K562 (cell line): Measurements from ENCODE around the gene ABCB10. TPM values are rescaled to one million over a fixed set of nuclear protein-coding genes. Genes with fewer than 3 reads are reported as not detected.
"Not testable (repeated sequence)": the region's sequence is repeated elsewhere in the genome, so short reads cannot be mapped to it uniquely, and the experiment has no call there.

Experiments used
- ATAC-seq: fragments of 200-7000 bp; cut with Tn5 transposase; 3 replicates; pipeline ENCODE4 v1.9.1; 2020; ENCODE audit warnings: moderate library complexity
- BruUV-seq: library from RNA; stranded (reverse); fragments of 400-500 nt; replicated peaks from 2 replicates; lab custom pipeline; 2021; lab: Mats Ljungman, UMichigan
- CTCF ChIA-PET: fragments of 300-600 bp; formaldehyde crosslinking; extraction: SDS; loops from one replicate; lab custom pipeline; 2021; ENCODE audit warnings: low intra/inter-chr PET ratio; lab: Yijun Ruan, JAX
- POLR2A ChIA-PET: fragments of 300-600, 350-650 bp; sonication (Branson Sonifier 250); formaldehyde crosslinking; extraction: SDS; loops from one replicate; lab custom pipeline; 2021; ENCODE audit warnings: antibody characterized with exemption, inconsistent platforms; lab: Yijun Ruan, JAX
- DNase-seq, 4 experiments: peaks; one replicate each; pipeline versions ENCODE4 v3.0.0 to v3.0.0-alpha.2; 2011 to 2018; ENCODE audit warnings: low spot score in 3 of 4, mixed read lengths in 3 of 4; ENCODE audit errors: extremely low read depth in 1 of 4
- FAIRE-seq: peaks from 2 replicates; lab custom pipeline; 2011; peaks lifted over from hg19 to GRCh38; lab: Jason Lieb, UNC
- H2AFZ ChIP-seq: 2 replicates; pipeline ENCODE4 v1.6.0; 2011; ENCODE audit warnings: low read depth, low read length, control low read depth, inconsistent platforms
- H3K27ac ChIP-seq: fragments of 200-600 bp; 3 replicates; pipeline ENCODE4 v1.8.0; 2011; ENCODE audit warnings: low read depth, mild to moderate bottlenecking, control low read depth, inconsistent platforms, low read length, moderate library complexity, mixed read lengths; ENCODE audit errors: extremely low read depth
- H3K27me3 ChIP-seq, 2 experiments: fragments of 300-600 bp in 1 of 2; 2 replicates in 1 of 2; 3 replicates in 1 of 2; pipeline versions ENCODE4 v1.6.0 to v1.8.0; 2011; ENCODE audit warnings: inconsistent platforms in 2 of 2, low read length in 2 of 2, mild to moderate bottlenecking in 1 of 2, mixed read lengths in 1 of 2, moderate library complexity in 1 of 2; ENCODE audit not compliant: control insufficient read depth in 2 of 2, insufficient read depth in 2 of 2
- H3K36me3 ChIP-seq: fragments of 300-600 bp; 3 replicates; pipeline ENCODE4 v1.8.0; 2011; ENCODE audit warnings: mild to moderate bottlenecking, low read length, inconsistent platforms; ENCODE audit not compliant: control insufficient read depth, insufficient read depth
- H3K4me1 ChIP-seq, 2 experiments: fragments of 200-600 bp in 1 of 2; replicated peaks in 1 of 2; 2 replicates in 1 of 2; 3 replicates in 1 of 2; pipeline versions ENCODE4 v1.5.1 to v1.8.0; 2011; ENCODE audit warnings: inconsistent platforms in 2 of 2, low read length in 2 of 2, mild to moderate bottlenecking in 1 of 2, mixed read lengths in 1 of 2, moderate library complexity in 1 of 2; ENCODE audit not compliant: control insufficient read depth in 2 of 2, insufficient read depth in 2 of 2
- H3K4me2 ChIP-seq: 2 replicates; pipeline ENCODE4 v1.6.1; 2011; ENCODE audit warnings: low read length, control low read depth, inconsistent platforms, mixed read lengths; ENCODE audit not compliant: insufficient read depth
- H3K4me3 ChIP-seq: fragments of 200-600 bp; sonication (generic), shearing (Covaris generic); 2 replicates; pipeline ENCODE4 v1.5.1; 2016; ENCODE audit warnings: control low read depth, inconsistent platforms
- H3K79me2 ChIP-seq: fragments of 200-600 bp; 3 replicates; pipeline ENCODE4 v1.8.0; 2011; ENCODE audit warnings: low read length, inconsistent platforms; ENCODE audit not compliant: control insufficient read depth, insufficient read depth
- H3K9ac ChIP-seq, 2 experiments: 2 replicates each; pipeline versions ENCODE4 v1.6.0 to v1.6.1; 2011; ENCODE audit warnings: low read depth in 2 of 2, low read length in 2 of 2, control low read depth in 1 of 2, inconsistent platforms in 1 of 2, mild to moderate bottlenecking in 1 of 2, mixed read lengths in 1 of 2; ENCODE audit not compliant: insufficient read depth in 1 of 2
- H3K9me1 ChIP-seq: one replicate; pipeline ENCODE4 v1.6.0; 2011; ENCODE audit warnings: inconsistent platforms, mild to moderate bottlenecking, low read length, moderate library complexity; ENCODE audit not compliant: control insufficient read depth, insufficient read depth
- H3K9me3 ChIP-seq: replicated peaks from 2 replicates; pipeline ENCODE4 v1.5.1; 2011; ENCODE audit warnings: low read depth, low read length, inconsistent platforms; ENCODE audit not compliant: control insufficient read depth, insufficient read depth
- H4K20me1 ChIP-seq: replicated peaks from 2 replicates; pipeline ENCODE4 v1.6.1; 2011; ENCODE audit warnings: low read length, inconsistent platforms, mixed read lengths; ENCODE audit not compliant: control insufficient read depth, insufficient read depth
- CXXC5 ChIP-seq: fragments of 250-450 bp; sonication (Bioruptor Pico); IDR thresholded peaks from 2 replicates; pipeline ENCODE4 v1.8.0; 2022; ENCODE audit warnings: inconsistent platforms, mild to moderate bottlenecking, moderate library complexity
- ILK ChIP-seq: fragments of 450-650 bp; IDR thresholded peaks from 2 replicates; pipeline ENCODE4 v1.6.1; 2016; ENCODE audit warnings: missing genetic modification characterization, low read depth, mild to moderate bottlenecking, missing compliant biosample characterization, moderate library complexity, borderline replicate concordance
- KLF6 ChIP-seq: fragments of 250-450 bp; sonication (Bioruptor Pico); IDR thresholded peaks from 2 replicates; pipeline ENCODE4 v1.4.0; 2020; ENCODE audit warnings: mild to moderate bottlenecking, moderate library complexity, borderline replicate concordance
- ZNF121 ChIP-seq: sonication (generic); formaldehyde crosslinking; conservative IDR thresholded peaks from 2 replicates; pipeline ENCODE4 v1.8.0; 2022; ENCODE audit warnings: missing genetic modification reagents
- ZNF277 ChIP-seq: fragments of 250-450 bp; sonication (Bioruptor Pico); IDR thresholded peaks from 2 replicates; pipeline ENCODE4 v1.8.0; 2022; ENCODE audit warnings: inconsistent platforms, mild to moderate bottlenecking, moderate library complexity, borderline replicate concordance
- WGBS: fragments of 100-300 bp; shearing (Covaris generic); methylation state at CpG from one replicate; pipeline ENCODE4 v1.1.6; 2016; ENCODE audit warnings: low coverage, mixed read lengths; ENCODE audit not compliant: insufficient coverage; ENCODE audit errors: missing lambda C conversion rate; 5-methylcytosine and 5-hydroxymethylcytosine counted together
- in situ Hi-C: fragments of 300-500 bp; cut with MboI; formaldehyde crosslinking; loops from 4 replicates; pipeline ENCODE4 v1.15.0; 2018; ENCODE audit warnings: inconsistent platforms, mixed read lengths
- intact Hi-C: fragments of 100-400 bp; cut with micrococcal nuclease; formaldehyde crosslinking; loops from 2 replicates; pipeline ENCODE4 v1.14.2; 2022
- polyA plus RNA-seq, 8 experiments: library from polyadenylated mRNA; depleted of rRNA in 4 of 8; stranded (reverse) in 5 of 8; unstranded in 3 of 8; fragments of >200 nt; fragmentation: Nextera tagmentation in 2 of 8; fragmentation: Illumina TruSeq in 1 of 8; extraction: Ambion mirVana in 2 of 8; extraction: Trizol in 1 of 8; gene quantifications; 2 replicates each; pipeline versions ENCODE4 v1.2.1 to v1.2.3, GENCODE V29; 2011 to 2014; ENCODE audit warnings: inconsistent platforms in 1 of 8, missing spikeins in 1 of 8
- total RNA-seq, 7 experiments: library from RNA; depleted of rRNA in 6 of 7; stranded (reverse); fragments of >200 nt in 6 of 7; fragmentation: Illumina TruSeq in 2 of 7; extraction: Trizol in 2 of 7; gene quantifications; 2 replicates each; pipeline versions ENCODE4 v1.2.1 to v1.2.3, GENCODE V29; 2011 to 2021; ENCODE audit warnings: low replicate concordance in 1 of 7

The ABCB10 gene
- total and polyA plus RNA-seq, 9 of the 15 experiments (the other 6 are each of a cell fraction or from before 2014, with no cell fraction given): 12.4 to 54.8 (median 36.4) TPM

- H4K20me1 ChIP-seq: no peaks in the 10 kb centered on the region; the same call in 1 of the 2 replicates
- no peaks in the 10 kb centered on the region for H3K9me3 ChIP-seq
- DNase-seq (no peak), ATAC-seq (no peak), FAIRE-seq (no peak)
- no peak overlapping the region for H2AFZ ChIP-seq
- in situ Hi-C loops: no loop called here
- 80% methylated on average over 7 of the region's 7 CpGs for WGBS
- no peaks in the 10 kb centered on the region for H3K27me3 ChIP-seq
- peaks cover 61% of the 10 kb centered on the region for H3K36me3 ChIP-seq
- no peak overlapping the region for H3K4me3 ChIP-seq
- no peak overlapping the region for H3K27ac ChIP-seq
- no peak overlapping the region for H3K4me2 ChIP-seq
- ChIA-PET CTCF (no interaction called here), POLR2A (interaction anchor here (1.1 to 2.6 kb wide), 3 partner anchors 9 to 37 kb away, joined by 3 to 7 read pairs (median 4); no protein-coding TSS in a partner anchor)
- H3K9ac ChIP-seq: no peak overlapping the region
- H3K9me1 ChIP-seq: no peaks in the 10 kb centered on the region
- BruUV-seq: no TSS peak
- TF ChIP-seq ZNF277 (CRISPR knock-in tag): no peak
- TF ChIP-seq ILK (tag): no peak
- TF ChIP-seq ZNF121 (CRISPR knock-in tag): peak; percentile 58; the same call in 1 of the 2 replicates
- TF ChIP-seq KLF6 (CRISPR knock-in tag): no peak
- no peak for TF ChIP-seq CXXC5 (CRISPR knock-in tag)
- H3K4me1 ChIP-seq: peaks cover 0 to 4% of the 10 kb centered on the region in 2 experiments; a peak in 1 of 5 replicates
- peaks cover 13% of the 10 kb centered on the region; the same call in 1 of the 3 replicates for H3K79me2 ChIP-seq
- intact Hi-C loops: no loop called here
Observed at GRCh38 chr1:229596925-229597699, 38.6 kb upstream of the ABCB10 start.

- CTCF ChIA-PET, in situ Hi-C loops, ATAC-seq: not testable (repeated sequence)
Observed at GRCh38 chr1:229595876-229596275, 37.4 kb upstream of the ABCB10 start.

More at GRCh38 chr1:229595876-229596275, 37.4 kb upstream of the ABCB10 start:
- BruUV-seq, DNase-seq, H3K4me2 ChIP-seq, H3K4me3 ChIP-seq, H3K27me3 ChIP-seq, H3K4me1 ChIP-seq, H4K20me1 ChIP-seq, H3K27ac ChIP-seq, H2AFZ ChIP-seq, H3K9me3 ChIP-seq, H3K9ac ChIP-seq, H3K9me1 ChIP-seq, intact Hi-C loops, FAIRE-seq: not testable (repeated sequence)
- WGBS: 95% methylated on average over 7 of the region's 7 CpGs
- peaks cover 48% of the 10 kb centered on the region for H3K36me3 ChIP-seq
- peaks cover 13% of the 10 kb centered on the region; the same call in 1 of the 3 replicates for H3K79me2 ChIP-seq
- POLR2A ChIA-PET: interaction anchor here (1.2 kb wide), 1 partner anchor 39 kb away, joined by 3 read pairs; no protein-coding TSS in a partner anchor
